ENCODE data around the gene PSMF1. TPM values are rescaled to one million over a fixed set of nuclear protein-coding genes. Genes with fewer than 3 reads are reported as not detected.

The PSMF1 gene
- total RNA-seq, 1 experiment from 2014 or later: 153 TPM

- Histone ChIP-seq H3K4me3 (replicated peaks in 1 of 2; ENCODE audit: low read depth in 1 of 2, low read length in 2 of 2) (no peak overlapping the region), H3K9me3 (ENCODE audit: control insufficient read depth in 1 of 2, insufficient read depth in 1 of 2, low read depth in 1 of 2, low read length in 2 of 2) (no peaks in the 10 kb centered on the region), H3K4me2 (ENCODE audit: low read length) (no peak overlapping the region), H3K27ac (ENCODE audit: low read depth, low read length) (no peak overlapping the region), H3K4me1 (ENCODE audit: control insufficient read depth in 1 of 2, insufficient read depth in 2 of 2, low read length in 2 of 2) (no peaks in the 10 kb centered on the region), H3K79me2 (ENCODE audit: insufficient read depth, low read length) (peaks cover 75% of the 10 kb centered on the region), H3K36me3 (ENCODE audit: control insufficient read depth in 1 of 2, insufficient read depth in 2 of 2, low read length in 2 of 2) (peaks cover 48 to 65% of the 10 kb centered on the region in 2 experiments), H3K9ac (ENCODE audit: low read length) (no peak overlapping the region), H2AFZ (ENCODE audit: low read depth, low read length, poor library complexity, severe bottlenecking) (no peak overlapping the region), H3K27me3 (ENCODE audit: insufficient read depth, low read length) (no peaks in the 10 kb centered on the region), H3K9me2 (ENCODE audit: insufficient read depth) (no peaks in the 10 kb centered on the region), H4K20me1 (ENCODE audit: insufficient read depth) (peaks cover 10% of the 10 kb centered on the region; the same call in 1 of the 2 replicates)
- intact Hi-C loops (cut with micrococcal nuclease): no loop called here
- TF ChIP-seq MAX (IDR thresholded peaks at IDR 0.05) (no peak), SP1 (IDR thresholded peaks at IDR 0.05; ENCODE audit: low read depth) (no peak), POLR2A (IDR thresholded peaks at IDR 0.05; ENCODE audit: borderline replicate concordance, extremely low read depth, insufficient read depth, insufficient read length) (no peak), YY1 (IDR thresholded peaks at IDR 0.05; ENCODE audit: extremely low read depth, insufficient replicate concordance, low read depth, low read length) (no peak), POLR2AphosphoS5 (IDR thresholded peaks at IDR 0.05; ENCODE audit: low read depth, low read length) (no peak), REST (IDR thresholded peaks at IDR 0.05; ENCODE audit: low read depth) (no peak), TCF7L2 (IDR thresholded peaks at IDR 0.05; ENCODE audit: borderline replicate concordance, extremely low read depth, insufficient read depth, insufficient read length) (no peak), ZBTB33 (IDR thresholded peaks at IDR 0.05; ENCODE audit: extremely low read depth, insufficient replicate concordance, low read length) (no peak), ZFX (IDR thresholded peaks at IDR 0.05) (no peak), CTCF (IDR thresholded peaks at IDR 0.05 in 2 of 3, conservative IDR thresholded peaks at IDR 0.05 in 1 of 3; ENCODE audit: borderline replicate concordance in 1 of 3, insufficient read depth in 1 of 3, low read depth in 2 of 3, low read length in 2 of 3) (no peak), SIN3A (IDR thresholded peaks at IDR 0.05; ENCODE audit: low read depth) (no peak), CBX3 (IDR thresholded peaks at IDR 0.05; ENCODE audit: low read depth) (no peak), ELF1 (IDR thresholded peaks at IDR 0.05; ENCODE audit: borderline replicate concordance, low read depth) (no peak), CEBPB (IDR thresholded peaks at IDR 0.05; ENCODE audit: low read depth) (no peak), RAD21 (IDR thresholded peaks at IDR 0.05; ENCODE audit: low read depth) (no peak), EGR1 (IDR thresholded peaks at IDR 0.05; ENCODE audit: low read depth) (no peak), FOSL1 (IDR thresholded peaks at IDR 0.05; ENCODE audit: low read depth) (no peak)
- ChIA-PET RAD21 (ENCODE audit: low non-redundant PET in 1 of 2, low total read pairs in 2 of 2, uncharacterized antibody in 2 of 2, unreplicated experiment in 2 of 2) (no interaction called here), CTCF (no interaction called here), POLR2A (no interaction called here)
- no peak for ATAC-seq
- no peak for DNase-seq (ENCODE audit: low read depth, low spot score)
- BruUV-seq (replicated peaks): no TSS peak
These were observed 16.4 kb downstream of the PSMF1 start for GRCh38 chr20:1134836-1135235.
